ENCODE data around the gene KNSTRN.

Gene KNSTRN

DNA sequence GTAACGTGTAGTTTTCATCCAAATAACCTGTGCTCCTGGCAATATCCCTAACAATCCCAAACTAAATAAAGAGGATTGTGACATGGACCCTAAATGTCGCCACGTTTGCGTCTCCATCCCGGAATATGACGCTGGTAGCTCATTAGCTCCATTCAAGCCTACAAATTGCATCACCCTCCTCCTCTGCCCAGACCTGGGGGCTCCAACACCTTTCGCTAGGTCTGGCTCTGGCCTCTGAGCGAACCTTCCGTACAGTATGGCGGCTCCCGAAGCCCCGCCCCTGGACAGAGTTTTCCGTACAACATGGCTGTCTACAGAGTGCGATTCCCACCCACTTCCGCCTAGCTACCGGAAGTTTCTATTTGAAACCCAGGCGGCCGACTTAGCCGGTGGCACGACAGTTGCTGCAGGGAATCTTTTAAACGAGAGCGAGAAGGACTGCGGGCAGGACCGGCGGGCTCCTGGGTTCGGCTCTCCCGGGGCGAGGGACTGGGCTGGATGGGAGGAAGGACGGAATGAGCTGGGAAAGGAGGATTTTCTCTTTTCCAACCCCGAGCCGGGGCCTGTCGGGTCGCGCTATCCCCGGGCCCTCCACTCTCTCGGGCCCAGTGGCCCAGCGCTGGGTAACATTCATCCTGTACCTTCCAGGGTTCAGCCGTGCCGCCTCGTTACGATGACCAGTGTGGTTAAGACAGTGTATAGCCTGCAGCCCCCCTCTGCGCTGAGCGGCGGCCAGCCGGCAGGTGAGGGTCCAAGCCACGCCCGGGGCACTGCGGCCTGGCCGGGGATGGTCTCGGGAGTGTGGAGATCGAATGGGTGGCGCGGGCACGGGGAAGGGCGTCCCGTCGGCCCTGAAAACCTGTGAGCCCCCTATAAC, at the start of gene KNSTRN:
KNSTRN (plus strand) TSS at position 142 of the 877 bp plus-strand sequence; CDS start at position 257, 115 bp downstream.
- DNase-seq (ENCODE audit: low read depth), result peak; percentile 94
- TF ChIP-seq, protein P1, sequence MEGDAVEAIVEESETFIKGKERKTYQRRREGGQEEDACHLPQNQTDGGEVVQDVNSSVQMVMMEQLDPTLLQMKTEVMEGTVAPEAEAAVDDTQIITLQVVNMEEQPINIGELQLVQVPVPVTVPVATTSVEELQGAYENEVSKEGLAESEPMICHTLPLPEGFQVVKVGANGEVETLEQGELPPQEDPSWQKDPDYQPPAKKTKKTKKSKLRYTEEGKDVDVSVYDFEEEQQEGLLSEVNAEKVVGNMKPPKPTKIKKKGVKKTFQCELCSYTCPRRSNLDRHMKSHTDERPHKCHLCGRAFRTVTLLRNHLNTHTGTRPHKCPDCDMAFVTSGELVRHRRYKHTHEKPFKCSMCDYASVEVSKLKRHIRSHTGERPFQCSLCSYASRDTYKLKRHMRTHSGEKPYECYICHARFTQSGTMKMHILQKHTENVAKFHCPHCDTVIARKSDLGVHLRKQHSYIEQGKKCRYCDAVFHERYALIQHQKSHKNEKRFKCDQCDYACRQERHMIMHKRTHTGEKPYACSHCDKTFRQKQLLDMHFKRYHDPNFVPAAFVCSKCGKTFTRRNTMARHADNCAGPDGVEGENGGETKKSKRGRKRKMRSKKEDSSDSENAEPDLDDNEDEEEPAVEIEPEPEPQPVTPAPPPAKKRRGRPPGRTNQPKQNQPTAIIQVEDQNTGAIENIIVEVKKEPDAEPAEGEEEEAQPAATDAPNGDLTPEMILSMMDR (IDR thresholded peaks at IDR 0.05; ENCODE audit: low read length, missing control alignments), result no peak
- peak within 1 kb of the TSS; percentile 92 for H3K4me3 ChIP-seq (replicated peaks; ENCODE audit: low read depth, low read length)

GRCh38 chr15:40333922-40334492, 48.5 kb upstream of the KNSTRN start:
- TF ChIP-seq, protein P1 (IDR thresholded peaks at IDR 0.05; ENCODE audit: low read length, missing control alignments), result no peak
- H3K4me3 ChIP-seq (replicated peaks; ENCODE audit: low read depth, low read length), result no peak overlapping the region
- DNase-seq (ENCODE audit: low read depth), result peak; percentile 92

DNA sequence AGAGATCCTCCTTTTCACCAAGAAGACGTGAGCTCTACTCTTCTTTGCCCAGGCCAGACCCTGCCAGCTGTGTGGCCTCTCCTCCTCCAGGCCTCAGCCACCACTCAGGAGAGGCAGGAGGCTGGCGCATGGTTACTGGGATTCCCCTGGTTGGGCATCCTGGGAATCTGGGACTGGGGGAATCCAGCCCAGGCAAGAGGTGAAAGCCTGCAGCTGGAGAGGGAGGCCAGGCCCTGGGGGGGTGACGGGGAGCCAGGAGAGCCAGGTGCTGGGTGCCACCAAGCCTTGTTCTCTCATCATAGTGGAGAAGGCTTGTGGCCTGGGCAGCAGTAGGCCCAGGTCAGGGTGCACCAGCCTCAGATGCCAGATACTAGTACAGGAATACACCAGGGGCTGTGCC, 48.0 kb upstream of the KNSTRN start:
- TF ChIP-seq, protein P1 (IDR thresholded peaks at IDR 0.05; ENCODE audit: low read length, missing control alignments), result no peak
- DNase-seq (ENCODE audit: low read depth), result no peak
- no peak overlapping the region for H3K4me3 ChIP-seq (replicated peaks; ENCODE audit: low read depth, low read length)

DNA sequence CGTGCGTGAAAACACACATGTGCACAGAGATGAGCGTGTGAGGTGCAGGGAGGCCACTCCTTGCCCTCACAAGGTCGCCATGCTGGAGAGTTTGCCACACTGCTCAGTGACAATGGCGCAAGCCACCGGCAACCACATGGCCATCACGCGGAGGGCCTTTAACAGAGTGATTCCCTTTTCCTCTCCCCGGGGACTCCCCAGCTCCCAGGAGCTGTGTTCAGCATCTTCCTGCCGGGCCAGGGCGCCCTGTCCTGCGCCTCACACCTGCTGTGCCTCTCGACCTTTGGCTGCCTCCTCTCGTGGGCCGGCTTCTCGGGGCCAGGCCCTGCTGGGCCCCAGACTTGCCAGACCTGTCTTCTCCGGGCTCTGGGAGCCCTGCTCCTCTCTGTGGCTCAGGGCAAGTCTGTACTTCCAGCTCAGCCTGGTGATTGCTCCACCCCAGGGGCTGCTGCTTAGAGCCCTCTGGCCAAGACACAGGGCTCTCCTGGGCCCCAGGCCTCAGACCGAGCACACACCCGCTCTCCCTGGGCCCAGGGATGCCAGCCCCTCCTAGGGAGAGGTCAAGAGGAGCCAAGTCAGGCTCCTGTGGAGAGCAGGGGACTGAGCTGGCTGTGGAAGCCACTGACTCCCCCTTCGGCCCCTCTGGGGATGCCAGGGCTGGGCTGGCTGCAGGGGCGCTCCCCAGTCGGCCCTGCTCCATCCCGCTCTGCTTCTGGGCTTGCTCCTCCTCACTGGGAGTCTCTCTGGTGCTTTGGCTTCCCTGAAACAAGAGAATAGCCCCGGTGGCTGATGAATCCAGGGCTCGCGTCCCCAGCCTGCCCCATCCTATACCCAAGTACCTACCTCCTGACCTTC, 47.4 kb upstream of the KNSTRN start:
- DNase-seq (ENCODE audit: low read depth), result no peak
- TF ChIP-seq, protein P1 (IDR thresholded peaks at IDR 0.05; ENCODE audit: low read length, missing control alignments), result no peak
- no peak overlapping the region for H3K4me3 ChIP-seq (replicated peaks; ENCODE audit: low read depth, low read length)

DNA sequence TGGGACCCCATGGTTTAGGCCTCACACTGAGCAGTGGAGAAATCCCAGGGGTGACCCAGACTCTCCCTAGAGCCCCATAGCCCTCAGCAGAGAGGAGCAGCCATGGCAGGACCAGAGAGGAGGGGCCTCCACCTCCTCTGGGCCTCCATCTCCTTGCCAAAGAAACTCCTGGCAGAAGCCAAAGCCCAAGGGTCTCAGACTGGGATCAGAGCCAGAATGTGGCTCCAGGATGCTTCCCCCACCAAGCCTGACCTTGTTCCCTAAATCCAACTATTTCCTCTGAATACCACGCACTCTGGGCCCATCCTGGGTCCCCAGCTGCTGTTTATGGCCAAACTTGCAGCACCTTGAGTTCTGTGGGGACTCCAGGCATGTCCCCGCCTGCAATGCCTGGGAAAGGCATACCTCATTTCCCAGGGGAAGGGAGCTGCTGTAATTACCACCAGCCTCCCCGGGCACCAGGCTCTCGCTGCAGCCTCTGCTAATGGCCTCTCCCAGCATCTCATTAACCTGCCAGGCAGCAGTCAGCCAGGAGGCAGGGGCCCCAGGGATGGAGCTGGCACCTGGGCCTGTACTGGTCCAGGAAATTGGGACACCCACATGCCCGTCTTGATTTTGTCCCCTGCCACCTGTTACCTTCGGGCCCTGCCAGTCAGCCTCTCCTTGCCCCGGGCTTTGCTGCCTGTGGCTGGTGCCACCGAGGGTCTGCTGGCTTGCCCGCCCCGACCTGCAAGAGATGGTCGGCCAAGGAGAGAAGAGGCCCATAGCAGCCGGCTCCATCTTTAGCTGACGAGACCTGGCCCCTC, 46.4 kb upstream of the KNSTRN start:
- no peak for DNase-seq (ENCODE audit: low read depth)
- TF ChIP-seq, protein P1 (IDR thresholded peaks at IDR 0.05; ENCODE audit: low read length, missing control alignments), result no peak
- H3K4me3 ChIP-seq (replicated peaks; ENCODE audit: low read depth, low read length), result no peak overlapping the region

- DNase-seq (ENCODE audit: low read depth), result no peak
- TF ChIP-seq, protein P1 (IDR thresholded peaks at IDR 0.05; ENCODE audit: low read length, missing control alignments), result no peak
- no peak overlapping the region for H3K4me3 ChIP-seq (replicated peaks; ENCODE audit: low read depth, low read length)
Observed at GRCh38 chr15:40336744-40337122, 45.8 kb upstream of the KNSTRN start.
